Large intestine (tissue), 12 donors: ENCODE data around the gene LIM2. TPM values are rescaled to one million over a fixed set of nuclear protein-coding genes. Genes with fewer than 3 reads are reported as not detected.
"Not testable (repeated sequence)": the region's sequence is repeated elsewhere in the genome, so short reads cannot be mapped to it uniquely, and the experiment has no call there.

Experiments
- DNase-seq, 2 donors: peaks; one replicate each; pipeline versions ENCODE4 v3.0.0 to v3.0.0-alpha.2; 2013
- H3K27ac ChIP-seq: one replicate; pipeline ENCODE4 v1.5.1; 2013; ENCODE audit warnings: low read length
- H3K27me3 ChIP-seq: 2 replicates; pipeline ENCODE4 v1.6.1; 2013; ENCODE audit warnings: low read length; ENCODE audit not compliant: control insufficient read depth, insufficient read depth
- H3K36me3 ChIP-seq: 2 replicates; pipeline ENCODE4 v1.6.1; 2013; ENCODE audit warnings: low read length; ENCODE audit not compliant: control insufficient read depth, insufficient read depth
- H3K4me1 ChIP-seq: one replicate; pipeline ENCODE4 v1.6.1; 2013; ENCODE audit warnings: low read length; ENCODE audit not compliant: control insufficient read depth, insufficient read depth
- H3K4me3 ChIP-seq: one replicate; pipeline ENCODE4 v1.5.1; 2013; ENCODE audit warnings: low read length
- H3K9me3 ChIP-seq: one replicate; pipeline ENCODE4 v1.6.1; 2013; ENCODE audit warnings: mild to moderate bottlenecking, low read depth, low read length, moderate library complexity; ENCODE audit not compliant: control insufficient read depth
- WGBS: methylation state at CpG from one replicate; pipeline ENCODE4 v1.1.5; 2013; ENCODE audit warnings: low lambda C conversion rate; ENCODE audit not compliant: insufficient coverage; 5-methylcytosine and 5-hydroxymethylcytosine counted together
- long read RNA-seq, 11 donors: transcript quantifications; one replicate each; lab custom pipeline, GENCODE V29; 2026
- polyA plus RNA-seq: library from polyadenylated mRNA; unstranded; fragments of 120-200 nt; gene quantifications from one replicate; pipeline ENCODE4 v1.2.1, GENCODE V29; 2013

Gene LIM2
- not detected for polyA plus RNA-seq
- long read RNA-seq, donor 1 = 0 reads
- long read RNA-seq, donor 2 = 0 reads
- long read RNA-seq, donor 3 = 0 reads
- long read RNA-seq, donor 4 = 0 reads
- long read RNA-seq, donor 5 = 0 reads
- long read RNA-seq, donor 6 = 0 reads
- long read RNA-seq, donor 7 = 0 reads
- long read RNA-seq, donor 8 = 0 reads
- long read RNA-seq, donor 9 = 0 reads
- long read RNA-seq, donor 10 = 0 reads
- long read RNA-seq, donor 11 = 0 reads

- peak within 1 kb of the TSS; percentile 80 for H3K27ac ChIP-seq
- H3K9me3 ChIP-seq = peaks cover 4% of the 10 kb centered on the region
- H3K27me3 ChIP-seq = no peaks in the 10 kb centered on the region
- no peak for DNase-seq
- H3K4me1 ChIP-seq = peaks cover 27% of the 10 kb centered on the region
- no CpG with 5 or more reads among the region's 15 CpGs for WGBS
- no peak within 1 kb of the TSS for H3K4me3 ChIP-seq
- H3K36me3 ChIP-seq = no peaks in the 10 kb centered on the region
Measured at GRCh38 chr19:51387924-51388389, at the start of gene LIM2. Gene LIM2 (minus strand): TSS chr19:51387974. CDS start chr19:51387443, 531 bp downstream.

- no CpG with 5 or more reads among the region's 1 CpG for WGBS
- no peak overlapping the region for H3K4me3 ChIP-seq
- H3K27ac ChIP-seq = no peak overlapping the region
- no peaks in the 10 kb centered on the region for H3K36me3 ChIP-seq
- no peak for DNase-seq
- no peaks in the 10 kb centered on the region for H3K27me3 ChIP-seq
- peaks cover 5% of the 10 kb centered on the region for H3K4me1 ChIP-seq
- H3K9me3 ChIP-seq = no peaks in the 10 kb centered on the region
Measured at GRCh38 chr19:51434456-51434855, 46.7 kb upstream of the LIM2 start.

GRCh38 chr19:51433043-51433442 lies 45.3 kb upstream of the LIM2 start:
- Histone ChIP-seq H3K27me3 (no peaks in the 10 kb centered on the region), H3K27ac (no peak overlapping the region), H3K4me3 (no peak overlapping the region), H3K9me3 (no peaks in the 10 kb centered on the region), H3K4me1 (no peaks in the 10 kb centered on the region), H3K36me3 (no peaks in the 10 kb centered on the region)
- WGBS = 46% methylated on average over 2 of the region's 4 CpGs
- no peak for DNase-seq

GRCh38 chr19:51431124-51431523 lies 43.4 kb upstream of the LIM2 start:
- H3K4me3 ChIP-seq = no peak overlapping the region
- no peaks in the 10 kb centered on the region for H3K27me3 ChIP-seq
- no peak for DNase-seq
- no peak overlapping the region for H3K27ac ChIP-seq
- H3K36me3 ChIP-seq = no peaks in the 10 kb centered on the region
- no peaks in the 10 kb centered on the region for H3K4me1 ChIP-seq
- no peaks in the 10 kb centered on the region for H3K9me3 ChIP-seq
- WGBS = no CpG with 5 or more reads among the region's 3 CpGs

GRCh38 chr19:51430221-51430620 lies 42.4 kb upstream of the LIM2 start:
- no peaks in the 10 kb centered on the region for H3K9me3 ChIP-seq
- WGBS = no CpG with 5 or more reads among the region's 3 CpGs

GRCh38 chr19:51427201-51427600 lies 39.4 kb upstream of the LIM2 start:
- WGBS = no CpG with 5 or more reads among the region's 3 CpGs
- DNase-seq = no peak
- Histone ChIP-seq H3K27me3 (no peaks in the 10 kb centered on the region), H3K4me3 (no peak overlapping the region), H3K9me3 (no peaks in the 10 kb centered on the region), H3K36me3 (no peaks in the 10 kb centered on the region), H3K4me1 (no peaks in the 10 kb centered on the region), H3K27ac (no peak overlapping the region)

More at GRCh38 chr19:51430221-51430620, 42.4 kb upstream of the LIM2 start:
- no peak overlapping the region for H3K27ac ChIP-seq
- no peak for DNase-seq
- H3K4me1 ChIP-seq = no peaks in the 10 kb centered on the region
- H3K36me3 ChIP-seq = no peaks in the 10 kb centered on the region
- no peak overlapping the region for H3K4me3 ChIP-seq
- no peaks in the 10 kb centered on the region for H3K27me3 ChIP-seq

- no peaks in the 10 kb centered on the region for H3K9me3 ChIP-seq
- WGBS = no CpG with 5 or more reads among the region's 19 CpGs
- H3K4me1 ChIP-seq = no peaks in the 10 kb centered on the region
- H3K36me3 ChIP-seq = no peaks in the 10 kb centered on the region
- no peaks in the 10 kb centered on the region for H3K27me3 ChIP-seq
- H3K27ac ChIP-seq = no peak overlapping the region
- no peak overlapping the region for H3K4me3 ChIP-seq
- DNase-seq = peak; percentile 55 to 71
Measured at GRCh38 chr19:51422053-51422448, 34.3 kb upstream of the LIM2 start.

GRCh38 chr19:51421229-51422052 lies 33.7 kb upstream of the LIM2 start:
- H3K9me3 ChIP-seq = no peaks in the 10 kb centered on the region
- no peak for DNase-seq
- H3K27ac ChIP-seq = no peak overlapping the region
- H3K4me3 ChIP-seq = no peak overlapping the region
- no CpG with 5 or more reads among the region's 39 CpGs for WGBS
- H3K27me3 ChIP-seq = no peaks in the 10 kb centered on the region
- H3K4me1 ChIP-seq = no peaks in the 10 kb centered on the region
- H3K36me3 ChIP-seq = no peaks in the 10 kb centered on the region

- H3K4me3 ChIP-seq, H3K36me3 ChIP-seq, H3K27me3 ChIP-seq, H3K9me3 ChIP-seq, DNase-seq, H3K27ac ChIP-seq, H3K4me1 ChIP-seq: not testable (repeated sequence)
- WGBS = no CpG with 5 or more reads among the region's 11 CpGs
Measured at GRCh38 chr19:51420511-51420910, 32.7 kb upstream of the LIM2 start.

- Histone ChIP-seq H3K27ac (no peak overlapping the region), H3K4me3 (no peak overlapping the region), H3K4me1 (no peaks in the 10 kb centered on the region), H3K36me3 (no peaks in the 10 kb centered on the region), H3K9me3 (no peaks in the 10 kb centered on the region), H3K27me3 (no peaks in the 10 kb centered on the region)
- DNase-seq = no peak
- WGBS = no CpG with 5 or more reads among the region's 2 CpGs
Measured at GRCh38 chr19:51418707-51419106, 30.9 kb upstream of the LIM2 start.
